Left cardiac atrium (tissue), 4 donors: ENCODE measurements around the gene ACTN1. TPM values are rescaled to one million over a fixed set of nuclear protein-coding genes. Genes with fewer than 3 reads are reported as not detected.
A peak's percentile ranks its signal among the peaks of the same experiment; 100 is the strongest.
"Not testable (repeated sequence)": the region's sequence is repeated elsewhere in the genome, so short reads cannot be mapped to it uniquely, and the experiment has no call there.

Experiments used
- ATAC-seq, 2 donors: fragments of 200-7000 bp; cut with Tn5 transposase; one replicate each; pipeline ENCODE4 v1.9.1; 2020; ENCODE audit warnings: mild to moderate bottlenecking in 2 of 2, moderate library complexity in 2 of 2
- DNase-seq: peaks from one replicate; pipeline ENCODE4 v3.0.0-alpha.2; 2020
- intact Hi-C, 2 donors: fragments of 100-400 bp; cut with DNase I; formaldehyde crosslinking; loops; one replicate each; pipeline versions ENCODE4 v1.14.1 to v1.15.1; 2022 to 2023
- total RNA-seq, 2 donors: library from RNA; stranded (reverse); fragmentation: NEBNext Ultra II Directional; extraction: Animal tissue kit (Norgen Biotek cat#: 25700); gene quantifications; one replicate each; pipeline ENCODE4 v1.2.1, GENCODE V29; 2021
- donor health status: DM: no; HTN: yes; CAD: no.
- donor health status: DM: no; HTN: yes; CAD: no; lungs with severe emphysema.
- donor health status: DM: yes; HTN: yes; CAD: no.
- donor health status: Dilated cardiomyopathy.

ACTN1 gene
- total RNA-seq, 2 donors from 2014 or later: 160 to 319 TPM

GRCh38 chr14:68863610-68864360, 115.3 kb downstream of the ACTN1 start:
- DNase-seq (no peak), ATAC-seq (peak; percentile 5 to 7)
- intact Hi-C loops: loop anchor here (2.0 to 5.0 kb wide), 2 partner anchors 243 to 244 kb away; no protein-coding TSS in a partner anchor

- ATAC-seq (peak; percentile 79 to 81), DNase-seq (peak; percentile 80)
- intact Hi-C loops: loop anchor here in 1 of 2 donors (5.0 kb wide), 1 partner anchor 244 kb away; no protein-coding TSS in a partner anchor
Measured at GRCh38 chr14:68862954-68863594, 116.0 kb downstream of the ACTN1 start.

- intact Hi-C loops: loop anchor here in 1 of 2 donors (5.0 kb wide), 1 partner anchor 247 kb away; no protein-coding TSS in a partner anchor
- ATAC-seq (no peak), DNase-seq (no peak)
Measured at GRCh38 chr14:68860771-68861170, 118.3 kb downstream of the ACTN1 start.

- DNase-seq (no peak), ATAC-seq (no peak)
- intact Hi-C loops: no loop called here
Measured at GRCh38 chr14:68857516-68858070, 121.5 kb downstream of the ACTN1 start.

GRCh38 chr14:68856572-68856971, 122.5 kb downstream of the ACTN1 start:
- ATAC-seq: no peak
- no peak for DNase-seq
- intact Hi-C loops: no loop called here

GRCh38 chr14:68854421-68854820, 124.7 kb downstream of the ACTN1 start:
- no peak for ATAC-seq
- no peak for DNase-seq
- intact Hi-C loops: no loop called here

- ATAC-seq: peak in 1 of 2 donors; percentile 17
- no peak for DNase-seq
- intact Hi-C loops: no loop called here
Measured at GRCh38 chr14:68853749-68854148, 125.4 kb downstream of the ACTN1 start.

- DNase-seq, ATAC-seq, intact Hi-C loops: not testable (repeated sequence)
Measured at GRCh38 chr14:68852493-68852892, 126.6 kb downstream of the ACTN1 start.

GRCh38 chr14:68851078-68851477, 128.0 kb downstream of the ACTN1 start:
- intact Hi-C loops: no loop called here
- ATAC-seq (no peak), DNase-seq (no peak)

GRCh38 chr14:68849416-68849815, 129.7 kb downstream of the ACTN1 start:
- ATAC-seq (peak; percentile 8 to 39), DNase-seq (no peak)
- intact Hi-C loops: loop anchor here in 1 of 2 donors (10.0 kb wide), 1 partner anchor 1015 kb away; no protein-coding TSS in a partner anchor

GRCh38 chr14:68848253-68848652, 130.8 kb downstream of the ACTN1 start:
- intact Hi-C loops: loop anchor here in 1 of 2 donors (10.0 kb wide), 1 partner anchor 1013 kb away; no protein-coding TSS in a partner anchor
- DNase-seq (no peak), ATAC-seq (no peak)

GRCh38 chr14:68847640-68848039, 131.5 kb downstream of the ACTN1 start:
- not testable (repeated sequence) for ATAC-seq, DNase-seq
- intact Hi-C loops: loop anchor here in 1 of 2 donors (10.0 kb wide), 1 partner anchor 1013 kb away; no protein-coding TSS in a partner anchor

GRCh38 chr14:68846466-68846865, 132.6 kb downstream of the ACTN1 start:
- DNase-seq (no peak), ATAC-seq (no peak)
- intact Hi-C loops: loop anchor here in 1 of 2 donors (10.0 kb wide), 1 partner anchor 1012 kb away; no protein-coding TSS in a partner anchor

- intact Hi-C loops: loop anchor here in 1 of 2 donors (10.0 kb wide), 1 partner anchor 1009 kb away; no protein-coding TSS in a partner anchor
- no peak for ATAC-seq
- DNase-seq: no peak
Measured at GRCh38 chr14:68844210-68844545, 134.9 kb downstream of the ACTN1 start.

GRCh38 chr14:68843471-68844209, 135.5 kb downstream of the ACTN1 start:
- intact Hi-C loops: loop anchor here in 1 of 2 donors (10.0 kb wide), 1 partner anchor 1009 kb away; no protein-coding TSS in a partner anchor
- DNase-seq (peak; percentile 79), ATAC-seq (peak; percentile 89 to 93)

- DNase-seq (no peak), ATAC-seq (no peak)
- intact Hi-C loops: loop anchor here in 1 of 2 donors (10.0 kb wide), 1 partner anchor 1007 kb away; no protein-coding TSS in a partner anchor
Measured at GRCh38 chr14:68842298-68842697, 136.8 kb downstream of the ACTN1 start.

GRCh38 chr14:68841016-68841809, 137.9 kb downstream of the ACTN1 start:
- intact Hi-C loops: loop anchor here in 1 of 2 donors (10.0 kb wide), 1 partner anchor 1006 kb away; no protein-coding TSS in a partner anchor
- DNase-seq: no peak
- ATAC-seq: no peak

GRCh38 chr14:68840454-68840853, 138.6 kb downstream of the ACTN1 start:
- ATAC-seq (no peak), DNase-seq (no peak)
- intact Hi-C loops: loop anchor here in 1 of 2 donors (10.0 kb wide), 1 partner anchor 1006 kb away; no protein-coding TSS in a partner anchor
